Panc1 (cell line): ENCODE results near the gene ABCB1. TPM values are rescaled to one million over a fixed set of nuclear protein-coding genes. Genes with fewer than 3 reads are reported as not detected.

Experiments
- ATAC-seq: fragments of 200-7000 bp; cut with Tn5 transposase; 2 replicates; pipeline ENCODE4 v1.9.1; 2020; ENCODE audit warnings: mild to moderate bottlenecking, moderate library complexity
- BruUV-seq: library from RNA; stranded (reverse); fragments of 400-500 nt; replicated peaks from 2 replicates; lab custom pipeline; 2021; lab: Mats Ljungman, UMichigan
- CTCF ChIA-PET: fragments of 300-600 bp; sonication (Branson Sonifier 250); formaldehyde crosslinking; loops from one replicate; lab custom pipeline; 2022; ENCODE audit warnings: antibody characterized with exemption; lab: Charles Lee
- POLR2A ChIA-PET: fragments of 300-600 bp; sonication (Branson Sonifier 250); formaldehyde crosslinking; loops from one replicate; lab custom pipeline; 2022; ENCODE audit warnings: antibody characterized with exemption; lab: Charles Lee
- DNase-seq: peaks from one replicate; pipeline ENCODE4 v3.0.0-alpha.2; 2010; ENCODE audit warnings: low read depth, low spot score
- H3K27ac ChIP-seq: 2 replicates; pipeline ENCODE4 v1.5.1; 2011; ENCODE audit warnings: mild to moderate bottlenecking, low read length, inconsistent platforms
- H3K27me3 ChIP-seq: fragments of 200-500 bp; sonication (Bioruptor generic); 2 replicates; pipeline ENCODE4 v1.6.0; 2014; ENCODE audit warnings: low read length, inconsistent platforms; ENCODE audit not compliant: control insufficient read depth, insufficient read depth
- H3K36me3 ChIP-seq: fragments of 200-500 bp; sonication (Bioruptor generic); 2 replicates; pipeline ENCODE4 v1.5.1; 2014; ENCODE audit warnings: inconsistent platforms, mild to moderate bottlenecking, low read length, moderate library complexity; ENCODE audit not compliant: control insufficient read depth, insufficient read depth
- H3K4me1 ChIP-seq: 2 replicates; pipeline ENCODE4 v1.5.1; 2011; ENCODE audit warnings: inconsistent platforms, mild to moderate bottlenecking, low read length, moderate library complexity; ENCODE audit not compliant: control insufficient read depth, insufficient read depth
- H3K4me3 ChIP-seq, 2 experiments: 2 replicates each; pipeline ENCODE4 v1.5.1; 2011 to 2012; ENCODE audit warnings: low read depth in 2 of 2, low read length in 2 of 2, mild to moderate bottlenecking in 2 of 2, inconsistent platforms in 1 of 2, moderate library complexity in 1 of 2
- H3K9me3 ChIP-seq: fragments of 200-500 bp; sonication (Bioruptor generic); 2 replicates; pipeline ENCODE4 v1.5.1; 2014; ENCODE audit warnings: low read depth, mild to moderate bottlenecking, inconsistent platforms, low read length, moderate library complexity; ENCODE audit not compliant: control insufficient read depth, insufficient read depth
- POLR2AphosphoS5 ChIP-seq: IDR thresholded peaks from 2 replicates; pipeline ENCODE4 v1.6.1; 2012; ENCODE audit warnings: mild to moderate bottlenecking, low read depth, low read length, moderate library complexity
- SIN3A ChIP-seq: IDR thresholded peaks from 2 replicates; pipeline ENCODE4 v1.6.1; 2012; ENCODE audit warnings: low read depth, mild to moderate bottlenecking, low read length, moderate library complexity, borderline replicate concordance; ENCODE audit not compliant: insufficient read depth
- TCF7L2 ChIP-seq: IDR thresholded peaks from 2 replicates; pipeline ENCODE4 v1.6.1; 2011; ENCODE audit warnings: mild to moderate bottlenecking, low read depth, low read length, inconsistent platforms
- in situ Hi-C: cut with HindIII; loops from 2 replicates; pipeline ENCODE4 v1.10.0; 2016; ENCODE audit warnings: low sequenced_read_pairs, low pct_unique_long_range_greater_than_20kb
- intact Hi-C: fragments of 100-400 bp; cut with micrococcal nuclease; formaldehyde crosslinking; loops from one replicate; pipeline ENCODE4 v1.10.0; 2022; ENCODE audit not compliant: unreplicated experiment
- total RNA-seq: library from RNA; stranded (reverse); gene quantifications from one replicate; pipeline ENCODE4 v1.2.1, GENCODE V29; 2021; ENCODE audit not compliant: unreplicated experiment
- TF ChIP-seq, protein P1 (sequence below), 2 experiments: IDR thresholded peaks; 2 replicates each; pipeline ENCODE4 v1.6.1; 2011 to 2012; ENCODE audit warnings: low read depth in 2 of 2, control low read depth in 1 of 2, low read length in 1 of 2, mild to moderate bottlenecking in 1 of 2, moderate library complexity in 1 of 2; ENCODE audit not compliant: insufficient read depth in 1 of 2
- TF ChIP-seq, protein P2 (sequence below): fragments of 450-650 bp; IDR thresholded peaks from 2 replicates; pipeline ENCODE4 v1.5.1; 2017; ENCODE audit warnings: mild to moderate bottlenecking

ABCB1 gene
- total RNA-seq, 1 experiment from 2014 or later: 0.67 TPM

- Histone ChIP-seq H3K27me3 (peaks cover 20% of the 10 kb centered on the region), H3K4me3 (no peak overlapping the region), H3K27ac (no peak overlapping the region), H3K36me3 (no peaks in the 10 kb centered on the region), H3K9me3 (no peaks in the 10 kb centered on the region), H3K4me1 (no peaks in the 10 kb centered on the region)
- TF ChIP-seq, protein P1, sequence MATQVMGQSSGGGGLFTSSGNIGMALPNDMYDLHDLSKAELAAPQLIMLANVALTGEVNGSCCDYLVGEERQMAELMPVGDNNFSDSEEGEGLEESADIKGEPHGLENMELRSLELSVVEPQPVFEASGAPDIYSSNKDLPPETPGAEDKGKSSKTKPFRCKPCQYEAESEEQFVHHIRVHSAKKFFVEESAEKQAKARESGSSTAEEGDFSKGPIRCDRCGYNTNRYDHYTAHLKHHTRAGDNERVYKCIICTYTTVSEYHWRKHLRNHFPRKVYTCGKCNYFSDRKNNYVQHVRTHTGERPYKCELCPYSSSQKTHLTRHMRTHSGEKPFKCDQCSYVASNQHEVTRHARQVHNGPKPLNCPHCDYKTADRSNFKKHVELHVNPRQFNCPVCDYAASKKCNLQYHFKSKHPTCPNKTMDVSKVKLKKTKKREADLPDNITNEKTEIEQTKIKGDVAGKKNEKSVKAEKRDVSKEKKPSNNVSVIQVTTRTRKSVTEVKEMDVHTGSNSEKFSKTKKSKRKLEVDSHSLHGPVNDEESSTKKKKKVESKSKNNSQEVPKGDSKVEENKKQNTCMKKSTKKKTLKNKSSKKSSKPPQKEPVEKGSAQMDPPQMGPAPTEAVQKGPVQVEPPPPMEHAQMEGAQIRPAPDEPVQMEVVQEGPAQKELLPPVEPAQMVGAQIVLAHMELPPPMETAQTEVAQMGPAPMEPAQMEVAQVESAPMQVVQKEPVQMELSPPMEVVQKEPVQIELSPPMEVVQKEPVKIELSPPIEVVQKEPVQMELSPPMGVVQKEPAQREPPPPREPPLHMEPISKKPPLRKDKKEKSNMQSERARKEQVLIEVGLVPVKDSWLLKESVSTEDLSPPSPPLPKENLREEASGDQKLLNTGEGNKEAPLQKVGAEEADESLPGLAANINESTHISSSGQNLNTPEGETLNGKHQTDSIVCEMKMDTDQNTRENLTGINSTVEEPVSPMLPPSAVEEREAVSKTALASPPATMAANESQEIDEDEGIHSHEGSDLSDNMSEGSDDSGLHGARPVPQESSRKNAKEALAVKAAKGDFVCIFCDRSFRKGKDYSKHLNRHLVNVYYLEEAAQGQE (IDR thresholded peaks at IDR 0.05; ENCODE audit: insufficient read depth in 1 of 2, low read depth in 2 of 2, low read length in 1 of 2): no peak
- TF ChIP-seq TCF7L2 (no peak), SIN3A (no peak), POLR2AphosphoS5 (no peak)
- TF ChIP-seq, protein P2, sequence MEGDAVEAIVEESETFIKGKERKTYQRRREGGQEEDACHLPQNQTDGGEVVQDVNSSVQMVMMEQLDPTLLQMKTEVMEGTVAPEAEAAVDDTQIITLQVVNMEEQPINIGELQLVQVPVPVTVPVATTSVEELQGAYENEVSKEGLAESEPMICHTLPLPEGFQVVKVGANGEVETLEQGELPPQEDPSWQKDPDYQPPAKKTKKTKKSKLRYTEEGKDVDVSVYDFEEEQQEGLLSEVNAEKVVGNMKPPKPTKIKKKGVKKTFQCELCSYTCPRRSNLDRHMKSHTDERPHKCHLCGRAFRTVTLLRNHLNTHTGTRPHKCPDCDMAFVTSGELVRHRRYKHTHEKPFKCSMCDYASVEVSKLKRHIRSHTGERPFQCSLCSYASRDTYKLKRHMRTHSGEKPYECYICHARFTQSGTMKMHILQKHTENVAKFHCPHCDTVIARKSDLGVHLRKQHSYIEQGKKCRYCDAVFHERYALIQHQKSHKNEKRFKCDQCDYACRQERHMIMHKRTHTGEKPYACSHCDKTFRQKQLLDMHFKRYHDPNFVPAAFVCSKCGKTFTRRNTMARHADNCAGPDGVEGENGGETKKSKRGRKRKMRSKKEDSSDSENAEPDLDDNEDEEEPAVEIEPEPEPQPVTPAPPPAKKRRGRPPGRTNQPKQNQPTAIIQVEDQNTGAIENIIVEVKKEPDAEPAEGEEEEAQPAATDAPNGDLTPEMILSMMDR: no peak
- no peak for ATAC-seq
- POLR2A ChIA-PET: no interaction called here
- CTCF ChIA-PET: no interaction called here
- BruUV-seq: no TSS peak
- DNase-seq: no peak
- intact Hi-C loops (no loop called here), in situ Hi-C loops (no loop called here)
Measured at GRCh38 chr7:87479951-87480350, 120.7 kb downstream of the ABCB1 start.

- no TSS peak for BruUV-seq
- POLR2A ChIA-PET: no interaction called here
- CTCF ChIA-PET: no interaction called here
- intact Hi-C loops (no loop called here), in situ Hi-C loops (no loop called here)
- TF ChIP-seq TCF7L2 (no peak), SIN3A (no peak), POLR2AphosphoS5 (no peak)
- TF ChIP-seq, protein P1 (IDR thresholded peaks at IDR 0.05; ENCODE audit: insufficient read depth in 1 of 2, low read depth in 2 of 2, low read length in 1 of 2): no peak
- TF ChIP-seq, protein P2: no peak
- Histone ChIP-seq H3K4me1 (no peaks in the 10 kb centered on the region), H3K36me3 (no peaks in the 10 kb centered on the region), H3K4me3 (no peak overlapping the region; a peak in 1 of 4 replicates), H3K9me3 (no peaks in the 10 kb centered on the region), H3K27ac (no peak overlapping the region), H3K27me3 (peaks cover 28% of the 10 kb centered on the region)
- ATAC-seq (0 out of 2 replicates have a peak, but pooled peaks have one; percentile 9), DNase-seq (no peak)
Measured at GRCh38 chr7:87476179-87476557, 124.5 kb downstream of the ABCB1 start.
